ENCODE results near the gene SLC33A1. TPM values are rescaled to one million over a fixed set of nuclear protein-coding genes. Genes with fewer than 3 reads are reported as not detected.

Gene SLC33A1
- total and polyA plus RNA-seq, 2 experiments from 2014 or later: 12.5 to 33.5 TPM

DNA sequence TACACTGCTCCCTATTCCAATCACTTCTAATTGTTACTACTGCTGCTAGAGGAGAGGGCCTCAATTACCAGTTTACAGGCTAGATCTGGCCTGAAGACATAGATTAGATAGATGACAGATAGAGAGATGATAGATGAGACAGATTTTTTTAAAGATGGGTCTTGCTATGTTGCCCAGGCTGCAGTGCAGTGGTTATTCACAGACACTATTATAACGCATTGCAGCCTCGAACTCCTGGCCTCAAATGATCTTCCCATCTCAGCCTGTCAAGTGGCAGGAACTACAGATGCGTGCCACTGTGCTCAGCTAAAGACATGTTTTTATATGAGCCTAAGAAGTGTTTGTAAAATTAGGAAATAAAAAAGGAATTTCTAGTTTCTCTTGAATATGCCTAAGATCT lies 6.2 kb downstream of the SLC33A1 start:
- DNase-seq (ENCODE audit: low spot score): no peak
- Histone ChIP-seq H3K4me1 (ENCODE audit: insufficient read depth) (peaks cover 18% of the 10 kb centered on the region), H3K9me2 (ENCODE audit: insufficient read depth) (no peaks in the 10 kb centered on the region), H3K27me3 (ENCODE audit: insufficient read depth) (no peaks in the 10 kb centered on the region), H4K20me1 (replicated peaks; ENCODE audit: insufficient read depth) (peaks cover 27% of the 10 kb centered on the region), H2AFZ (no peak overlapping the region), H3K4me2 (no peak overlapping the region), H3K4me3 (no peak overlapping the region), H3K36me3 (ENCODE audit: insufficient read depth) (no peaks in the 10 kb centered on the region), H3F3A (replicated peaks; ENCODE audit: low read depth) (no peaks in the 10 kb centered on the region), H3K79me2 (replicated peaks; ENCODE audit: insufficient read depth) (peaks cover 80% of the 10 kb centered on the region), H3K27ac (ENCODE audit: low read depth) (no peak overlapping the region)
- TF ChIP-seq POLR2AphosphoS5 (IDR thresholded peaks at IDR 0.05; ENCODE audit: low read depth): no peak
- TF ChIP-seq, protein P1, sequence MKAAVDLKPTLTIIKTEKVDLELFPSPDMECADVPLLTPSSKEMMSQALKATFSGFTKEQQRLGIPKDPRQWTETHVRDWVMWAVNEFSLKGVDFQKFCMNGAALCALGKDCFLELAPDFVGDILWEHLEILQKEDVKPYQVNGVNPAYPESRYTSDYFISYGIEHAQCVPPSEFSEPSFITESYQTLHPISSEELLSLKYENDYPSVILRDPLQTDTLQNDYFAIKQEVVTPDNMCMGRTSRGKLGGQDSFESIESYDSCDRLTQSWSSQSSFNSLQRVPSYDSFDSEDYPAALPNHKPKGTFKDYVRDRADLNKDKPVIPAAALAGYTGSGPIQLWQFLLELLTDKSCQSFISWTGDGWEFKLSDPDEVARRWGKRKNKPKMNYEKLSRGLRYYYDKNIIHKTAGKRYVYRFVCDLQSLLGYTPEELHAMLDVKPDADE (IDR thresholded peaks at IDR 0.05): no peak
- TF ChIP-seq, protein P2, sequence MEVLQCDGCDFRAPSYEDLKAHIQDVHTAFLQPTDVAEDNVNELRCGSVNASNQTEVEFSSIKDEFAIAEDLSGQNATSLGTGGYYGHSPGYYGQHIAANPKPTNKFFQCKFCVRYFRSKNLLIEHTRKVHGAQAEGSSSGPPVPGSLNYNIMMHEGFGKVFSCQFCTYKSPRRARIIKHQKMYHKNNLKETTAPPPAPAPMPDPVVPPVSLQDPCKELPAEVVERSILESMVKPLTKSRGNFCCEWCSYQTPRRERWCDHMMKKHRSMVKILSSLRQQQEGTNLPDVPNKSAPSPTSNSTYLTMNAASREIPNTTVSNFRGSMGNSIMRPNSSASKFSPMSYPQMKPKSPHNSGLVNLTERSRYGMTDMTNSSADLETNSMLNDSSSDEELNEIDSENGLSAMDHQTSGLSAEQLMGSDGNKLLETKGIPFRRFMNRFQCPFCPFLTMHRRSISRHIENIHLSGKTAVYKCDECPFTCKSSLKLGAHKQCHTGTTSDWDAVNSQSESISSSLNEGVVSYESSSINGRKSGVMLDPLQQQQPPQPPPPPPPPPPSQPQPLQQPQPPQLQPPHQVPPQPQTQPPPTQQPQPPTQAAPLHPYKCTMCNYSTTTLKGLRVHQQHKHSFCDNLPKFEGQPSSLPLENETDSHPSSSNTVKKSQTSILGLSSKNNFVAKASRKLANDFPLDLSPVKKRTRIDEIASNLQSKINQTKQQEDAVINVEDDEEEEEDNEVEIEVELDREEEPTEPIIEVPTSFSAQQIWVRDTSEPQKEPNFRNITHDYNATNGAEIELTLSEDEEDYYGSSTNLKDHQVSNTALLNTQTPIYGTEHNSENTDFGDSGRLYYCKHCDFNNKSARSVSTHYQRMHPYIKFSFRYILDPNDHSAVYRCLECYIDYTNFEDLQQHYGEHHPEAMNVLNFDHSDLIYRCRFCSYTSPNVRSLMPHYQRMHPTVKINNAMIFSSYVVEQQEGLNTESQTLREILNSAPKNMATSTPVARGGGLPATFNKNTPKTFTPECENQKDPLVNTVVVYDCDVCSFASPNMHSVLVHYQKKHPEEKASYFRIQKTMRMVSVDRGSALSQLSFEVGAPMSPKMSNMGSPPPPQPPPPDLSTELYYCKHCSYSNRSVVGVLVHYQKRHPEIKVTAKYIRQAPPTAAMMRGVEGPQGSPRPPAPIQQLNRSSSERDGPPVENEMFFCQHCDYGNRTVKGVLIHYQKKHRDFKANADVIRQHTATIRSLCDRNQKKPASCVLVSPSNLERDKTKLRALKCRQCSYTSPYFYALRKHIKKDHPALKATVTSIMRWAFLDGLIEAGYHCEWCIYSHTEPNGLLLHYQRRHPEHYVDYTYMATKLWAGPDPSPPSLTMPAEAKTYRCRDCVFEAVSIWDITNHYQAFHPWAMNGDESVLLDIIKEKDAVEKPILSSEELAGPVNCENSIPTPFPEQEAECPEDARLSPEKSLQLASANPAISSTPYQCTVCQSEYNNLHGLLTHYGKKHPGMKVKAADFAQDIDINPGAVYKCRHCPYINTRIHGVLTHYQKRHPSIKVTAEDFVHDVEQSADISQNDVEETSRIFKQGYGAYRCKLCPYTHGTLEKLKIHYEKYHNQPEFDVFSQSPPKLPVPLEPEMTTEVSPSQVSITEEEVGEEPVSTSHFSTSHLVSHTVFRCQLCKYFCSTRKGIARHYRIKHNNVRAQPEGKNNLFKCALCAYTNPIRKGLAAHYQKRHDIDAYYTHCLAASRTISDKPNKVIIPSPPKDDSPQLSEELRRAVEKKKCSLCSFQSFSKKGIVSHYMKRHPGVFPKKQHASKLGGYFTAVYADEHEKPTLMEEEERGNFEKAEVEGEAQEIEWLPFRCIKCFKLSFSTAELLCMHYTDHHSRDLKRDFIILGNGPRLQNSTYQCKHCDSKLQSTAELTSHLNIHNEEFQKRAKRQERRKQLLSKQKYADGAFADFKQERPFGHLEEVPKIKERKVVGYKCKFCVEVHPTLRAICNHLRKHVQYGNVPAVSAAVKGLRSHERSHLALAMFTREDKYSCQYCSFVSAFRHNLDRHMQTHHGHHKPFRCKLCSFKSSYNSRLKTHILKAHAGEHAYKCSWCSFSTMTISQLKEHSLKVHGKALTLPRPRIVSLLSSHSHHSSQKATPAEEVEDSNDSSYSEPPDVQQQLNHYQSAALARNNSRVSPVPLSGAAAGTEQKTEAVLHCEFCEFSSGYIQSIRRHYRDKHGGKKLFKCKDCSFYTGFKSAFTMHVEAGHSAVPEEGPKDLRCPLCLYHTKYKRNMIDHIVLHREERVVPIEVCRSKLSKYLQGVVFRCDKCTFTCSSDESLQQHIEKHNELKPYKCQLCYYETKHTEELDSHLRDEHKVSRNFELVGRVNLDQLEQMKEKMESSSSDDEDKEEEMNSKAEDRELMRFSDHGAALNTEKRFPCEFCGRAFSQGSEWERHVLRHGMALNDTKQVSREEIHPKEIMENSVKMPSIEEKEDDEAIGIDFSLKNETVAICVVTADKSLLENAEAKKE (CRISPR knock-in tag; IDR thresholded peaks at IDR 0.05): no peak
- TF ChIP-seq, protein P3, sequence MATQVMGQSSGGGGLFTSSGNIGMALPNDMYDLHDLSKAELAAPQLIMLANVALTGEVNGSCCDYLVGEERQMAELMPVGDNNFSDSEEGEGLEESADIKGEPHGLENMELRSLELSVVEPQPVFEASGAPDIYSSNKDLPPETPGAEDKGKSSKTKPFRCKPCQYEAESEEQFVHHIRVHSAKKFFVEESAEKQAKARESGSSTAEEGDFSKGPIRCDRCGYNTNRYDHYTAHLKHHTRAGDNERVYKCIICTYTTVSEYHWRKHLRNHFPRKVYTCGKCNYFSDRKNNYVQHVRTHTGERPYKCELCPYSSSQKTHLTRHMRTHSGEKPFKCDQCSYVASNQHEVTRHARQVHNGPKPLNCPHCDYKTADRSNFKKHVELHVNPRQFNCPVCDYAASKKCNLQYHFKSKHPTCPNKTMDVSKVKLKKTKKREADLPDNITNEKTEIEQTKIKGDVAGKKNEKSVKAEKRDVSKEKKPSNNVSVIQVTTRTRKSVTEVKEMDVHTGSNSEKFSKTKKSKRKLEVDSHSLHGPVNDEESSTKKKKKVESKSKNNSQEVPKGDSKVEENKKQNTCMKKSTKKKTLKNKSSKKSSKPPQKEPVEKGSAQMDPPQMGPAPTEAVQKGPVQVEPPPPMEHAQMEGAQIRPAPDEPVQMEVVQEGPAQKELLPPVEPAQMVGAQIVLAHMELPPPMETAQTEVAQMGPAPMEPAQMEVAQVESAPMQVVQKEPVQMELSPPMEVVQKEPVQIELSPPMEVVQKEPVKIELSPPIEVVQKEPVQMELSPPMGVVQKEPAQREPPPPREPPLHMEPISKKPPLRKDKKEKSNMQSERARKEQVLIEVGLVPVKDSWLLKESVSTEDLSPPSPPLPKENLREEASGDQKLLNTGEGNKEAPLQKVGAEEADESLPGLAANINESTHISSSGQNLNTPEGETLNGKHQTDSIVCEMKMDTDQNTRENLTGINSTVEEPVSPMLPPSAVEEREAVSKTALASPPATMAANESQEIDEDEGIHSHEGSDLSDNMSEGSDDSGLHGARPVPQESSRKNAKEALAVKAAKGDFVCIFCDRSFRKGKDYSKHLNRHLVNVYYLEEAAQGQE (IDR thresholded peaks at IDR 0.05; ENCODE audit: unreplicated experiment): no peak
- no peak for TF ChIP-seq ZNF331 (CRISPR knock-in tag; IDR thresholded peaks at IDR 0.05; ENCODE audit: low read depth)
- no peak for TF ChIP-seq STAT1 (IDR thresholded peaks at IDR 0.05; ENCODE audit: unreplicated experiment)
- no peak for TF ChIP-seq ZNF114 (CRISPR knock-in tag; IDR thresholded peaks at IDR 0.05)
- TF ChIP-seq, protein P4, sequence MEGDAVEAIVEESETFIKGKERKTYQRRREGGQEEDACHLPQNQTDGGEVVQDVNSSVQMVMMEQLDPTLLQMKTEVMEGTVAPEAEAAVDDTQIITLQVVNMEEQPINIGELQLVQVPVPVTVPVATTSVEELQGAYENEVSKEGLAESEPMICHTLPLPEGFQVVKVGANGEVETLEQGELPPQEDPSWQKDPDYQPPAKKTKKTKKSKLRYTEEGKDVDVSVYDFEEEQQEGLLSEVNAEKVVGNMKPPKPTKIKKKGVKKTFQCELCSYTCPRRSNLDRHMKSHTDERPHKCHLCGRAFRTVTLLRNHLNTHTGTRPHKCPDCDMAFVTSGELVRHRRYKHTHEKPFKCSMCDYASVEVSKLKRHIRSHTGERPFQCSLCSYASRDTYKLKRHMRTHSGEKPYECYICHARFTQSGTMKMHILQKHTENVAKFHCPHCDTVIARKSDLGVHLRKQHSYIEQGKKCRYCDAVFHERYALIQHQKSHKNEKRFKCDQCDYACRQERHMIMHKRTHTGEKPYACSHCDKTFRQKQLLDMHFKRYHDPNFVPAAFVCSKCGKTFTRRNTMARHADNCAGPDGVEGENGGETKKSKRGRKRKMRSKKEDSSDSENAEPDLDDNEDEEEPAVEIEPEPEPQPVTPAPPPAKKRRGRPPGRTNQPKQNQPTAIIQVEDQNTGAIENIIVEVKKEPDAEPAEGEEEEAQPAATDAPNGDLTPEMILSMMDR (conservative IDR thresholded peaks at IDR 0.05; ENCODE audit: low read depth in 2 of 2): no peak
- TF ChIP-seq NANOG (IDR thresholded peaks at IDR 0.05; ENCODE audit: borderline replicate concordance): no peak
- TF ChIP-seq CREB1 (CRISPR knock-in tag; IDR thresholded peaks at IDR 0.05; ENCODE audit: low read depth): no peak
- TF ChIP-seq EZH2phosphoT487 (IDR thresholded peaks at IDR 0.05; ENCODE audit: unreplicated experiment): no peak
- Mint-ChIP-seq H3K4me3 (no peak overlapping the region), H3K27me3 (ENCODE audit: insufficient read depth, low read depth, poor library complexity) (peaks cover 2% of the 10 kb centered on the region), H3K4me1 (peaks cover 14% of the 10 kb centered on the region; the same call in 2 of the 3 replicates), H3K9me3 (no peaks in the 10 kb centered on the region), H3K36me3 (ENCODE audit: low read depth) (peaks cover 8% of the 10 kb centered on the region; the same call in 2 of the 3 replicates), H3K27ac (no peak overlapping the region)
- ATAC-seq: no peak

Data from GM23338 (cell line).